K562 (cell line): Measurements from ENCODE around the gene MRFAP1. TPM values are rescaled to one million over a fixed set of nuclear protein-coding genes. Genes with fewer than 3 reads are reported as not detected.

Experiments
- CC2D1A ChIP-seq: fragments of 450-650 bp; IDR thresholded peaks from 2 replicates; pipeline ENCODE4 v1.6.1; 2017; ENCODE audit warnings: mild to moderate bottlenecking
- CCAR2 ChIP-seq: fragments of 200-400 bp; formaldehyde crosslinking; IDR thresholded peaks from 2 replicates; pipeline ENCODE4 v1.6.1; 2017; ENCODE audit warnings: mild to moderate bottlenecking, low read depth, low read length
- EP400 ChIP-seq: fragments of 450-650 bp; IDR thresholded peaks from 2 replicates; pipeline ENCODE4 v1.6.1; 2017; ENCODE audit warnings: antibody characterized with exemption, mild to moderate bottlenecking, moderate library complexity
- ETV1 ChIP-seq: fragments of 450-650 bp; conservative IDR thresholded peaks from 2 replicates; pipeline ENCODE4 v1.6.1; 2016; ENCODE audit warnings: missing genetic modification characterization, control low read depth, low read depth, missing compliant biosample characterization
- FIP1L1 ChIP-seq: fragments of 200-400 bp; formaldehyde crosslinking; IDR thresholded peaks from 2 replicates; pipeline ENCODE4 v1.6.1; 2018; ENCODE audit warnings: mild to moderate bottlenecking, low read depth, low read length; ENCODE audit not compliant: poor library complexity, severe bottlenecking
- FOXP1 ChIP-seq: sonication (generic); formaldehyde crosslinking; IDR thresholded peaks from 2 replicates; pipeline ENCODE4 v1.8.0; 2022; ENCODE audit warnings: mild to moderate bottlenecking, missing genetic modification reagents
- GABPB1 ChIP-seq: sonication (generic); formaldehyde crosslinking; IDR thresholded peaks from 2 replicates; pipeline ENCODE4 v1.8.0; 2022; ENCODE audit warnings: mild to moderate bottlenecking, missing genetic modification reagents
- GATAD2B ChIP-seq: fragments of 450-650 bp; IDR thresholded peaks from 2 replicates; pipeline ENCODE4 v1.6.1; 2017; ENCODE audit warnings: mild to moderate bottlenecking, borderline replicate concordance
- HDAC2 ChIP-seq: fragments of 450-650 bp; IDR thresholded peaks from 2 replicates; pipeline ENCODE4 v1.6.1; 2016; ENCODE audit warnings: mild to moderate bottlenecking
- HEY1 ChIP-seq: fragments of 250-450 bp; sonication (Bioruptor Pico); IDR thresholded peaks from 2 replicates; pipeline ENCODE4 v1.5.0; 2020; ENCODE audit warnings: mild to moderate bottlenecking, moderate library complexity, borderline replicate concordance
- HMBOX1 ChIP-seq: sonication (generic); IDR thresholded peaks from 2 replicates; pipeline ENCODE4 v1.6.1; 2016
- LEF1 ChIP-seq: fragments of 450-650 bp; IDR thresholded peaks from 2 replicates; pipeline ENCODE4 v1.6.1; 2016; ENCODE audit warnings: mild to moderate bottlenecking
- MCM2 ChIP-seq: fragments of 450-650 bp; IDR thresholded peaks from 2 replicates; pipeline ENCODE4 v1.6.1; 2017; ENCODE audit warnings: low read depth, mild to moderate bottlenecking
- NR1H2 ChIP-seq: sonication (generic); formaldehyde crosslinking; IDR thresholded peaks from 2 replicates; pipeline ENCODE4 v1.4.0; 2020; ENCODE audit warnings: mild to moderate bottlenecking, missing genetic modification reagents
- NR2C2 ChIP-seq, 2 experiments: fragments of 200-800 bp in 1 of 2; sonication (Bioruptor generic) in 1 of 2; sonication (generic) in 1 of 2; formaldehyde crosslinking in 1 of 2; IDR thresholded peaks; 2 replicates each; pipeline versions ENCODE4 v1.6.1 to v1.8.0; 2016 to 2022; ENCODE audit warnings: mild to moderate bottlenecking in 1 of 2, missing compliant biosample characterization in 1 of 2, missing genetic modification characterization in 1 of 2, missing genetic modification reagents in 1 of 2
- POLR2A ChIP-seq: fragments of 450-650 bp; conservative IDR thresholded peaks from 2 replicates; pipeline ENCODE4 v1.6.1; 2016
- RHOXF2B ChIP-seq: fragments of 250-450 bp; sonication (Bioruptor Pico); conservative IDR thresholded peaks from 2 replicates; pipeline ENCODE4 v1.5.1; 2021
- SIRT6 ChIP-seq: IDR thresholded peaks from one replicate; pipeline ENCODE4 v1.6.1; 2012; ENCODE audit warnings: low read depth, mild to moderate bottlenecking, control low read depth, inconsistent platforms, low read length, moderate library complexity
- SMARCB1 ChIP-seq: IDR thresholded peaks from 2 replicates; pipeline ENCODE4 v1.6.1; 2011; ENCODE audit warnings: improper control_type of control experiment, low read depth; ENCODE audit not compliant: insufficient read length
- SRSF7 ChIP-seq: fragments of 200-400 bp; formaldehyde crosslinking; optimal IDR thresholded peaks from 2 replicates; pipeline ENCODE3; 2017; ENCODE audit warnings: mild to moderate bottlenecking, low read depth, low read length
- TEAD1 ChIP-seq, 2 experiments: fragments of 450-650 bp in 1 of 2; sonication (generic) in 1 of 2; formaldehyde crosslinking; IDR thresholded peaks; 2 replicates each; pipeline versions ENCODE4 v1.4.0 to v1.8.0; 2020 to 2022; ENCODE audit warnings: mild to moderate bottlenecking in 2 of 2, missing genetic modification reagents in 1 of 2
- ZFP91 ChIP-seq: sonication (generic); formaldehyde crosslinking; IDR thresholded peaks from 2 replicates; pipeline ENCODE4 v1.8.0; 2022; ENCODE audit warnings: mild to moderate bottlenecking, missing genetic modification reagents
- ZFPM2 ChIP-seq: fragments of 250-450 bp; sonication (Bioruptor Pico); IDR thresholded peaks from 2 replicates; pipeline ENCODE4 v1.5.1; 2022; ENCODE audit warnings: mild to moderate bottlenecking
- ZNF217 ChIP-seq: sonication (generic); formaldehyde crosslinking; IDR thresholded peaks from 2 replicates; pipeline ENCODE4 v1.8.0; 2022; ENCODE audit warnings: mild to moderate bottlenecking, missing genetic modification reagents
- ZNF449 ChIP-seq: fragments of 250-450 bp; sonication (Bioruptor Pico); IDR thresholded peaks from 2 replicates; pipeline ENCODE4 v1.8.0; 2022; ENCODE audit warnings: moderate library complexity, mild to moderate bottlenecking, inconsistent platforms
- ZNF511 ChIP-seq: sonication (generic); formaldehyde crosslinking; IDR thresholded peaks from 2 replicates; pipeline ENCODE4 v1.8.0; 2022; ENCODE audit warnings: mild to moderate bottlenecking, missing genetic modification reagents
- ZNF764 ChIP-seq: fragments of 250-450 bp; sonication (Bioruptor Pico); IDR thresholded peaks from 2 replicates; pipeline ENCODE4 v1.4.0; 2020; ENCODE audit warnings: low read depth, mild to moderate bottlenecking, moderate library complexity
- polyA plus RNA-seq, 8 experiments: library from polyadenylated mRNA; depleted of rRNA in 4 of 8; stranded (reverse) in 5 of 8; unstranded in 3 of 8; fragments of >200 nt; fragmentation: Nextera tagmentation in 2 of 8; fragmentation: Illumina TruSeq in 1 of 8; extraction: Ambion mirVana in 2 of 8; extraction: Trizol in 1 of 8; gene quantifications; 2 replicates each; pipeline versions ENCODE4 v1.2.1 to v1.2.3, GENCODE V29; 2011 to 2014; ENCODE audit warnings: inconsistent platforms in 1 of 8, missing spikeins in 1 of 8
- total RNA-seq, 7 experiments: library from RNA; depleted of rRNA in 6 of 7; stranded (reverse); fragments of >200 nt in 6 of 7; fragmentation: Illumina TruSeq in 2 of 7; extraction: Trizol in 2 of 7; gene quantifications; 2 replicates each; pipeline versions ENCODE4 v1.2.1 to v1.2.3, GENCODE V29; 2011 to 2021; ENCODE audit warnings: low replicate concordance in 1 of 7

Gene MRFAP1
- total and polyA plus RNA-seq, 9 of the 15 experiments (the other 6 are each of a cell fraction or from before 2014, with no cell fraction given) = 46.0 to 270 (median 151) TPM

- TF ChIP-seq ZNF449 (CRISPR knock-in tag) (no peak), NR2C2 (CRISPR knock-in tag; IDR thresholded peaks at IDR 0.05) (no peak), NR2C2 (tag; IDR thresholded peaks at IDR 0.05) (peak; percentile 52), MCM2 (no peak), FIP1L1 (no peak), POLR2A (peak; percentile 45; the same call in 1 of the 2 replicates), GATAD2B (no peak; the same call in 1 of the 2 replicates), ZFPM2 (CRISPR knock-in tag) (no peak), ZNF511 (CRISPR knock-in tag) (peak; percentile 80), LEF1 (peak; percentile 54), ETV1 (tag) (no peak), SMARCB1 (no peak), FOXP1 (CRISPR knock-in tag) (0 out of 2 replicates have a peak, but pooled peaks have one; percentile 83), CCAR2 (no peak), HDAC2 (no peak), HEY1 (CRISPR knock-in tag) (no peak), RHOXF2B (CRISPR knock-in tag) (no peak), ZNF217 (CRISPR knock-in tag) (no peak), ZFP91 (CRISPR knock-in tag) (no peak), NR1H2 (CRISPR knock-in tag) (no peak), SRSF7 (no peak), ZNF764 (CRISPR knock-in tag) (no peak), EP400 (peak; percentile 69), HMBOX1 (no peak), GABPB1 (peak; percentile 53; the same call in 1 of the 2 replicates), TEAD1 (CRISPR knock-in tag; IDR thresholded peaks at IDR 0.05) (peak in 1 of 2 experiments; percentile 83; a peak in 2 of 4 replicates), SIRT6 (no peak), CC2D1A (no peak)
Observed at GRCh38 chr4:6688879-6689505, 48.5 kb downstream of the MRFAP1 start (continued).
